ENCODE measurements around the gene CTDP1.
"Not testable (repeated sequence)": the region's sequence is repeated elsewhere in the genome, so short reads cannot be mapped to it uniquely, and the experiment has no call there.

The CTDP1 gene

DNA sequence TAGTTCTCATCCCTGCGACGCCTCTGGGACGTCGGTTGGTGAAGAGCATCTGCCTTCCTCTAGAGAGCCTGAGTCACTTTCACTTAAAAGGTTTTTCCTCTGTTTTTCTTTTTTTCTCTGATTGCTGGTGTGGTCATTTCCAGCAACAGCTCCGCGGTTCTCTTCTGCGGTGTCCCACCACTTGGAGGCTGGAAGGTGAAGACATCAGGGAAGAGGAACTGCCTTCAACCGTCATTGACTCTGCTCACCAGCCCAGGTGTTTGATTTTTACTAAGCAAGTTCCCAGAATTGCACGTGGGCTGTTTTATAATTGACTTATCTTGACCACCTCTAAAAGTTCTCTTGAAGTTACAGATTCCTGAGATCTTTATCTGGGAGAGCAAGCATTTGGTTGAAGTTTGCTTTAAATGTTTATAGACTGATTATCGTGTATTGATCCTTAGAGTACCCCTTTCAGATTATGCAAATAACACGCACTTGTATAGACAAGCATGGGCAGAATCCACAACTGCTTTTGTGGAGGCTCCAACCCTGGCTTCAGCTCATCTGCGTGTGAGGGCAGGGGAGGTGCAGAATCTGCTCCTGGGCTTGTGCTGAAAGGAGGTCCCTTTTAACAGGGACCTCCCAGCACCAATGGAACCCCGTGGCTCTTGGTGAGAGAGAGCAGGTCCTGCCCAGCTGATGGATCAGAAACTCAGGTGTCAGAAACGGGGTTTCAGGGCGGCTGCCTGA, 3.5 kb downstream of the CTDP1 start:
- no peak overlapping the region for H3K4me3 ChIP-seq (ENCODE audit: low read length)
- TF ChIP-seq ZNF274 (IDR thresholded peaks at IDR 0.05; ENCODE audit: low read depth, low read length): no peak

DNA sequence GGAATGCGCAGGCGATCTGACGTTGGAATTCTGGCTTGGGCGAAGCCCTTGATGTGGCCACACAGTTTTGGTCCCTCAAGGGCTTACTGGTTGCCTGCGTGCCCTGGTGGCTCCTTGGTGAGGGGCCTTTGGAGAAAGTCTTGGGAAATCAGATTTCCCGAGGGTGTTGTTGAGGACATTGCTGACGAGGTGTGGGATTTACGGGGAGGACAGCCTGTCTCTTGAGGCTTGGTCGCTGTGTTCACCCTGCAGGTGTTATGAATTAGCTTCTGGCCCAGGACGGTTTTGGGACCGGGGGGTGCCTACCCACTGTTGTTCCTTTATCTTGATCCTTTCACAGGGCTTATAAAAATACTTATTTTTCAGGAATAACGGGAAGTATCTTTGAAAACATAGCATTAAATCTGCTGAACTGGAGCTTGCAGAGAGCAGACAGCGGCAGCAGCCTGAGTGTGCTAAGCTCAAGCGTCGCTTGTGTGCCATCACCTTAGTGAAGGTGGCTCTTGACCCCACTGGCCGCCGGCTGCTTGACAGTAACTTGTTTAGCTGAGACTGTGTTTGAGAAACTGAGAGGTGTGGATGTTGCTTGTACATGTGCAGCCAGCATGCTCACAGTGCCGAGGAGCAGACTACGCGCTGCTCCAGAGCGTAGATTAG, 4.2 kb downstream of the CTDP1 start:
- H3K4me3 ChIP-seq (ENCODE audit: low read length): no peak overlapping the region
- TF ChIP-seq ZNF274 (IDR thresholded peaks at IDR 0.05; ENCODE audit: low read depth, low read length): no peak

DNA sequence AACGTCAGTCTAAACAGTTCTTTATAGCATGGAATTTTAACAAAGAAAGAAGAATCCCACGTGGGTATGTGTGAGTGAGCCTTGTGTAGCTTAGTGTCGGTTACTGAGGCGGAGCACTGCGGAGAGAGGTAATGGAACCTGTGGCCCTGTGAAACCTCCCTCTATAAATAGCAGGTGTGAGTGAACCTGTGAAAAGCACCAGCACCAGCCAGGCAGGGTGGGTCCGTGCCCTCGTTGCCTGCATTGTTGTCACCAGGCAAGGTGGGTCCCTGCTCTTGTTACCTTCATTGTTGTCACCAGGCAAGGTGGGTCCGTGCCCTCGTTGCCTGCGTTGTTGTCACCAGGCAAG, 4.7 kb downstream of the CTDP1 start:
- H3K4me3 ChIP-seq (ENCODE audit: low read length): no peak overlapping the region
- no peak for TF ChIP-seq ZNF274 (IDR thresholded peaks at IDR 0.05; ENCODE audit: low read depth, low read length)

DNA sequence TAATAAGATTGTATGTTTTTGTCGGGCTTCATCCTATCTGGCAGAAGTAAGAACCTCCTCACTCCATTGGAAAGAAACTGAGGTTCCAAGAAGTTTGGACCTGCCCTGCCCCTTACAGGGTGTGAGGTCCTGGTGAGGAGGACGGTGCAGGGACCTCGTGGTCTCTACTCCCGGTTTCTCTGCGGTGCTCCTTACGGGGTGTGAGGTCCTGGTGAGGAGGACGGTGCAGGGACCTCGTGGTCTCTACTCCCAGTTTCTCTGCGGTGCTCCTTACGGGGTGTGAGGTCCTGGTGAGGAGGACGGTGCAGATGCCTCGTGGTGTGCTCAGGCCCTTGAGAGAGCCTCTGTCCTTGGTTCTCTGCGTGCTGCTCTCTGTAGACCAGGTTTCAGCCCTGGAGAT, 5.2 kb downstream of the CTDP1 start:
- no peak for TF ChIP-seq ZNF274 (IDR thresholded peaks at IDR 0.05; ENCODE audit: low read depth, low read length)
- H3K4me3 ChIP-seq (ENCODE audit: low read length): no peak overlapping the region

DNA sequence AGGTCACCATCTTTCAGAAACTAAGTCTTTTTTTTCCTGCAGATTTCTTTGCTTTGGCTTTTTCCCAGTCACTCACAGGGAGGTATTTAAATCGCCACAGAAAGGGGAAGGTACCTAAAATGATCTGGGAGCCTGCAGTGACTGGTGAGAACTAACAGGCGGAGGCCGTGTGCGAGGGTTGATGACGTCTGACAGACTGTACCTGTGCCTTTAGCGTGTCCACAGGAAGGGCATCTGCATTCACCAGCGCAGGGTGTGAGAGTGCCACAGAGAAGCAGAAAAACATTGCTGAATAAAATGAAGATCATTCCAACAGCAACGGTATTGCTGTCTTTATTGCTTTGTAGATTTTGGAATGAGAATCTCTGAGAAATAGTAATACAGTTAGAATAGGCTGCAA, 5.7 kb downstream of the CTDP1 start:
- no peak overlapping the region for H3K4me3 ChIP-seq (ENCODE audit: low read length)
- no peak for TF ChIP-seq ZNF274 (IDR thresholded peaks at IDR 0.05; ENCODE audit: low read depth, low read length)

DNA sequence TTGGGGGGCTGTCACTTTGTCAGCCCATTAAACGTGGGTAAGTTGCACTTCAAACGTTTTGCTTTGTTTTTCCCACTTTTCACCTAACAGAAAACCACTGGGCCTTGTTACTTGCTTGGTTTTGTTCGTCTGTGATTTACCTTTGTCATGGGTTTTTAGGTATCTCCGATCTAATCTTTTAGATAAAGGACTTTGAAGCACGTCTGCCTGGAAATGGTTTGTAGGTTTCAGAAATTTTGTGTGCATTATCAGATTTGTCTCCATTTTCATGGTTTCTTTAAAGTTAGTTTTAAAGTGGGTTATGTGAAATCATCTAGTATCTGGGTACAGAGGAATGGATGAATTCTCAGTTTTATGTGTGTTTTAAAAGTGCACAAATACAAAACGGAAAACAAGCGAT, 6.4 kb downstream of the CTDP1 start:
- H3K4me3 ChIP-seq (ENCODE audit: low read length): no peak overlapping the region
- TF ChIP-seq ZNF274 (IDR thresholded peaks at IDR 0.05; ENCODE audit: low read depth, low read length): no peak

DNA sequence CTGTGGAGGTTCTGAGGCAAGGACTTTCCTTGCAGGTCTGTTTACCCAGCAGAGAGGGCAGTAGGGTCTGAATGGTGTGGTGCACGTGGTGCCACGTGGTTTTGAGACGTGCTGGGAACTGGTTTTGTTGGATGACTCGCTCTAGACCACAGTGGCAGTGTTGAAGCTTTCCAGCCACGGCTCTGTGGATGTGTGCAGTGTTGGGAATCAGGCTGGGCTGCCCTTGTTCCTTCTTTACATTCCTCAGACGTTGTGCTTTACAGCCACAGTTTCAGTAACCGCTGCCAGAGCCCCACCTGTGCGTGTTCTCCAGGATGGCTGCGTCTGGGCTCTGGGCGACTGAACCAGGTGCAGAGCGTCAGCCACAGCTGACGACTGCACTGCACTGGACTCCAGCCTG, 8.2 kb downstream of the CTDP1 start:
- TF ChIP-seq ZNF274 (IDR thresholded peaks at IDR 0.05; ENCODE audit: low read depth, low read length): no peak
- H3K4me3 ChIP-seq (ENCODE audit: low read length): no peak overlapping the region

DNA sequence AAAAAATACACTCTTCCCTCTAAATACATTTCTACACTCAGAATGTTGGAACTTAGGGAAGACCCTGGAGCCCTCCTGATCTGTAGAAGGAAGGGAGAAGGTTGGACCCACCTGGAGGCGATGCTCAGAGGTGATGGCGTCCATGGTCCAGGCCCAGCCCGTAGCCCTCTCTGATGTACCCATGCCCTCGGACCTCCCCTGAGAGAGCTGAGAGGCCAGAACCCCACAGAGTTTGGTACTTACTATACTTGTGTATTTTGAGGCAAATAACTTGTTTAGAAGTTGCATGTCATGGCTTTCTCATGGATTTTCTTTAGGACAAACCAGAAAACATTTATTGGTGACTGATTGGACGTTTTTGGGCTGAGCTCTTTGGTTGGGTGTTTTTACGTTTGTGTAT, 10.5 kb downstream of the CTDP1 start:
- no peak for TF ChIP-seq ZNF274 (IDR thresholded peaks at IDR 0.05; ENCODE audit: low read depth, low read length)
- no peak overlapping the region for H3K4me3 ChIP-seq (ENCODE audit: low read length)

DNA sequence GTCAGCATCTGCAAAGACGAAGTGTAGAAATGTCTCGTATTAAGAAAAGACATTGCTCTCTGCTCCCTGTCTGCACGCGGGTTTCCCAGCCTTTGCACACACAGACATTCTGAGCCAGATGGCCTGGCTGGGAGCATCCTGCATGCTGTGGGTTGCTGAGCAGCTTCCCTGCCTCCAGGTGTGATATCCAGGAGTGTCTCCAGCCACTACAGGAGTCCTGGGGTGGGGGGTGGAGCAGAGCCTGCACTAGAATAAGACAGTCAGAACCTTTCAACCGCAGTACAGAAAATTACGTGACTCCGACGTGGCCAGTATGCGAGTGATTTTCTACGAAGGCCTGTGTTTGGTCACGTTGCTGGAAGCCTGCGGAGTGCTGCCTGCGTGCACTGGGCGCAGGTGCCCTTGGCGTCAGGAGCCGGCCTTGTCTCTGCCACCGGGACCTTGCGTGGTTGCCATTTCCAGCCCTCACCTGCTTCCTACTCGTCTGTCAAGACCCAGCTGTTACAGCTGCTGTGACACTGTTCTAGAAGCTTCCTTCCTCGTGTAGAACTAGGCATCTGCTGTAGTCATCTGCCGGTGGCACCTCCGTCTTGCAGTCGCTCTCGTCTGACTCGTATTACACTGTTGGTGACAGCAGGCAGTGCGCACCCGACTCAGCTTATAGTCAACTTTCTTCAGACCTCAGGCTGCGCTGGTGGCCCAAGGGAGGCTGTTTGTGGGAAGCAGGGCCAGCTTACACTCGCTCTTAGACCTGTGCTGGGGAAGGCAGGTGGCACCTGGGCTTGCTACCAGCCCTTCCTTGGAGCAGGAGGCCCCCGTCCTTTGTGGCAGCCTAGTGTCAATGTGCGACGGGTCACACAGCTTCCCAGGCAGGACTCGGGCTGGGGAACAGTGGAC, 11.2 kb downstream of the CTDP1 start:
- H3K4me3 ChIP-seq (ENCODE audit: low read length): no peak overlapping the region
- no peak for TF ChIP-seq ZNF274 (IDR thresholded peaks at IDR 0.05; ENCODE audit: low read depth, low read length)

DNA sequence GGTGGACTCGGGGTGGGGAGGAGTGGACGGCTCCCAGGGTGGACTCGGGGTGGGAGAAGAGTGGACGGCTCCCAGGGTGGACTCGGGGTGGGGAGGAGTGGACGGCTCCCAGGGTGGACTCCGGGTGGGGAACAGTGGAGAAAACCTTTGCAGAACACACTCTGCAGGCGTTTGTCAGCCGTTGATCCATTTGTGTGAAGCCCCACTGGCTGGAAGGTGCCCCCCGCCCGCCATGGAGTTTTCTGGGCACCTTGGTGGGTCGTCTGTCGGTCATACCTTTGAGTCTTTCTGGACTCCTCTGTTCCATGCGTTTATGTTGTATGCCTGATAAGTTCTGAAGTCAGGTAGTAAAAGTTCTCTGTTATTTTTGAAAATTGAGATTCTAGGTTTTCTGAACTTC, 12.5 kb downstream of the CTDP1 start:
- H3K4me3 ChIP-seq (ENCODE audit: low read length): no peak overlapping the region
- no peak for TF ChIP-seq ZNF274 (IDR thresholded peaks at IDR 0.05; ENCODE audit: low read depth, low read length)

DNA sequence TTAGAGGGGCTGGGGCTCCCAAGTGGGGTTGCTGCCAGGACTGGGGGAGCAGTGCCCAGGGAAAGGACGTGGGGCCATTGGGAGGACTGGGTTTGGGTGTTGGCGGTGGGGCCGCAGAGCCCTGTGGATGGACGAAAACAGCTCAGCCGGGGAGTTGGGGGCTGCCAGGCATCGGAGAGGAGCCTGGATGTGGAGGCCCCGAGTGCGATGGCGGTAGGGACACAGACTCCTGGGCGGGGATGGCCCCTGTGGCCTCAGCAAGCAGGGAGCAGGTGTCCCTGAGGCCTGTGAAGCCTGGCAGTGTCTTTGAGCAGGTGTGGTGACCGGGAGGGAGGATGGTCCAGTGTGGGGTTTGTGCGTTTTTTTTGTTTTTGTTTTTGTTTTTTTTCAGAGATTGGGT, 13.3 kb downstream of the CTDP1 start:
- TF ChIP-seq ZNF274 (IDR thresholded peaks at IDR 0.05; ENCODE audit: low read depth, low read length): no peak
- H3K4me3 ChIP-seq (ENCODE audit: low read length): no peak overlapping the region

DNA sequence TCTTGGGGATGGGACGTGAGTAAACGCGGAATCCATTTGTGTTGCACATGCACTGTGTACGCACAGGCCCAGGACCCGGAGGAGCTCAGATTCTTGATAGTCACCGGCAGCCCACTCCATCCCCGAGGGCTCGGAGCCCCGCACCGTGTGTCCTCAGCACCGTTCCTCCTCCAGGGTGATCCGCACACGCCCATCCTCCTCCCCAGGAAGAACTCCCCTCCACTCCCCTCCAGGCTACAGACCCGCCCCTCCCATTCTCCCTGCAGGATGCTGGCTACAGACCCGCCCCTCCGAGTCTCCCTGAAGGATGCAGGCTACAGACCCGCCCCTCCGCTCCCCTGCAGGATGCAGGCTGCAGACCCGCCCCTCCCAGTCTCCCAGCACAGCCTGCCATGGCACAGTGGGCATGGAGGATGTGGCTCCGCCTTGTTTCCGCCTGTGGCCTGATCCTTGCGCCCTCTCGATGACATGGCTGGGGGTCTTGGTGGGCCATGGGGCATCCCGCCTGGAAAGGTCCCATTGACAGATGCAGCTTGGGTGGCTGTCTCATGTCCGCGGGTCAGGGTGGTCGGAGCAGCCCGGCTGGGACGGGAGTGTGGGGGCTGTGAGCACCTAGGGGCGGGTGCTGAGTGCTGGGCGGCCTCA, 14.1 kb downstream of the CTDP1 start:
- no peak for TF ChIP-seq ZNF274 (IDR thresholded peaks at IDR 0.05; ENCODE audit: low read depth, low read length)
- no peak overlapping the region for H3K4me3 ChIP-seq (ENCODE audit: low read length)

DNA sequence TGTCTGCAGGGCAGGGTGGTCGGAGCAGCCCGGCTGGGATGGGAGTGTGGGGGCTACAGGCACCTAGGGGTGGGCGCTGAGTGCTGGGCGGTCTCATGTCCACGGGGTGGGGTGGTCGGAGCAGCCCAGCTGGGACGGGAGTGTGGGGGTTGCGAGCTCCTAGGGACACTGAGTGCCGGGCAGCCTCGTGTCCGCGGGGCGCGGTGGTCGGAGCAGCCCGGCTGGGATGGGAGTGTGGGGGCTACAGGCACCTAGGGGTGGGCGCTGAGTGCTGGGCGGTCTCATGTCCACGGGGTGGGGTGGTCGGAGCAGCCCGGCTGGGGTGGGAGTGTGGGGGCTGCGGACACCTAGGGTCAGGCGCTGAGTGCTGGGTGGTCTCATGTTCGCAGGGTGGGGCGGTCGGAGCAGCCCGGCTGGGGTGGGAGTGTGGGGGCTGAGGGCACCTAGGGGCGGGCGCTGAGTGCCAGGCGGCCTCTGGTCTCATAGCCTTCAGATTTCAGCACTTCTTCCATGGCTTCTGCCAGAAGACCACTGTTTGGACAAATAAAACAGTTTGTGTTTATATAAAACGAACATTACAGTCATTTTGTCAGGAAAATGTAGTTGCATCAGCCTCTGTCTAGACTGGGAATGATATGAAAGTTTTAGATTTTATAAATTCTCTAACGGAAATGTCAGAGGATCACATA, 14.7 kb downstream of the CTDP1 start:
- not testable (repeated sequence) for H3K4me3 ChIP-seq (ENCODE audit: low read length)

DNA sequence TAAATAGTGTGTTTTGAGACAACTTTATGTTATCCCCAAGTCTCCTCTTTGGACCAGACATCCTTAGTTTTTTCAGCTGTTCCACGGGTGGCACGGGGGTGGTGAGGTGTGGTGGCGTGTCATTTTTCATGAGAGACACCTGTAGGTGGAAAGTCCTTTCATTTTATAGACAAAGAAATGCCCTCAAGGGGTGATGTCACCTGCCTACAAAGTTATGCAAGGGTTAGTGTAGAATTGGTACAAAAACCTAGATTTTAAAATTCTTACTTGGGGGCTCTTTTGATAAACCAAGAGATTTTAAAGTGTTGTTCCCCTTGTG, 15.3 kb downstream of the CTDP1 start:
- H3K4me3 ChIP-seq (ENCODE audit: low read length): no peak overlapping the region
- TF ChIP-seq ZNF274 (IDR thresholded peaks at IDR 0.05; ENCODE audit: low read depth, low read length): no peak

Measured in GM08714 (cell line).